GM18505 (cell line): ENCODE results near the gene SSR4.
"Not testable (repeated sequence)": the region's sequence is repeated elsewhere in the genome, so short reads cannot be mapped to it uniquely, and the experiment has no call there.

Experiments used
- ATAC-seq: cut with Tn5 transposase; IDR thresholded peaks from one replicate; pipeline ENCODE4 v1.9.1; 2021; ENCODE audit not compliant: unreplicated experiment
- POLR2A ChIP-seq: IDR thresholded peaks from 4 replicates; pipeline ENCODE4 v1.6.1; 2011; ENCODE audit warnings: borderline replicate concordance; ENCODE audit not compliant: insufficient read depth, insufficient read length; ENCODE audit errors: extremely low read depth

The SSR4 gene

GRCh38 chrX:153794018-153794896, at the start of gene SSR4, which contains the start of gene IDH3G:
SSR4 (plus strand) TSS chrX:153794668; CDS start chrX:153794688, 20 bp downstream.
IDH3G (minus strand) TSS chrX:153794375; CDS start chrX:153794326, 49 bp downstream.
- peak; percentile 80 for ATAC-seq

GRCh38 chrX:153745067-153745433, 49.4 kb upstream of the SSR4 start:
- not testable (repeated sequence) for ATAC-seq

More at GRCh38 chrX:153794018-153794896, at the start of gene SSR4, which contains the start of gene IDH3G:
- peak; percentile 75 for TF ChIP-seq POLR2A

GRCh38 chrX:153746359-153746758, 48.1 kb upstream of the SSR4 start:
- ATAC-seq: no peak
- TF ChIP-seq POLR2A: no peak

- ATAC-seq: not testable (repeated sequence)
Observed at GRCh38 chrX:153746991-153747390, 47.5 kb upstream of the SSR4 start.

GRCh38 chrX:153749017-153749416, 45.5 kb upstream of the SSR4 start:
- not testable (repeated sequence) for ATAC-seq

- no peak for TF ChIP-seq POLR2A
- no peak for ATAC-seq
Observed at GRCh38 chrX:153750127-153750774, 44.2 kb upstream of the SSR4 start.

- no peak for TF ChIP-seq POLR2A
- no peak for ATAC-seq
Observed at GRCh38 chrX:153755136-153755535, 39.3 kb upstream of the SSR4 start.

- no peak for ATAC-seq
- TF ChIP-seq POLR2A: no peak
Observed at GRCh38 chrX:153761863-153762262, 32.6 kb upstream of the SSR4 start.

GRCh38 chrX:153762626-153763173, 31.8 kb upstream of the SSR4 start:
- no peak for ATAC-seq
- no peak for TF ChIP-seq POLR2A

GRCh38 chrX:153763298-153763932, 31.1 kb upstream of the SSR4 start:
- no peak for ATAC-seq
- no peak for TF ChIP-seq POLR2A

- peak; percentile 76 for ATAC-seq
- no peak for TF ChIP-seq POLR2A
Observed at GRCh38 chrX:153763989-153764755, 30.3 kb upstream of the SSR4 start, which contains the start of gene PLXNB3. PLXNB3 (plus strand) TSS chrX:153764249; CDS start chrX:153765536, 1,287 bp downstream.

GRCh38 chrX:153764786-153765137, 29.7 kb upstream of the SSR4 start:
- no peak for ATAC-seq
- no peak for TF ChIP-seq POLR2A
